GM23338 (cell line): ENCODE measurements around the gene PPM1F. TPM values are rescaled to one million over a fixed set of nuclear protein-coding genes. Genes with fewer than 3 reads are reported as not detected.

ENCODE experiments used
- ATAC-seq: fragments of 200-7000 bp; cut with Tn5 transposase; 3 replicates; pipeline ENCODE4 v1.9.1; 2020
- DNase-seq: peaks from one replicate; pipeline ENCODE4 v3.0.0-alpha.2; 2015; ENCODE audit warnings: low spot score
- H2AFZ ChIP-seq: fragments of 200-600 bp; sonication (generic); 2 replicates; pipeline ENCODE4 v1.8.0; 2016; ENCODE audit warnings: antibody characterized with exemption, mild to moderate bottlenecking, moderate library complexity
- H3F3A ChIP-seq: fragments of 200-600 bp; sonication (generic); replicated peaks from 2 replicates; pipeline ENCODE4 v1.8.0; 2017; ENCODE audit warnings: antibody characterized with exemption, mixed run types, low read depth
- H3K27ac ChIP-seq: fragments of 200-600 bp; sonication (generic); 2 replicates; pipeline ENCODE4 v1.6.1; 2016; ENCODE audit warnings: low read depth
- H3K27me3 ChIP-seq: fragments of 200-600 bp; sonication (generic); 2 replicates; pipeline ENCODE4 v1.8.0; 2016; ENCODE audit warnings: mild to moderate bottlenecking, mixed run types, moderate library complexity; ENCODE audit not compliant: insufficient read depth
- H3K36me3 ChIP-seq: fragments of 200-600 bp; sonication (generic); 2 replicates; pipeline ENCODE4 v1.8.0; 2016; ENCODE audit warnings: mild to moderate bottlenecking; ENCODE audit not compliant: insufficient read depth
- H3K4me1 ChIP-seq: fragments of 200-600 bp; sonication (generic); 2 replicates; pipeline ENCODE4 v1.8.0; 2016; ENCODE audit warnings: mild to moderate bottlenecking, moderate library complexity; ENCODE audit not compliant: insufficient read depth
- H3K4me2 ChIP-seq: fragments of 200-600 bp; sonication (generic); 2 replicates; pipeline ENCODE4 v1.7.1; 2017; ENCODE audit warnings: mixed run types
- H3K4me3 ChIP-seq: fragments of 200-600 bp; sonication (generic); 2 replicates; pipeline ENCODE4 v1.6.1; 2016; ENCODE audit warnings: mixed run types
- H3K79me2 ChIP-seq: fragments of 200-600 bp; sonication (generic); replicated peaks from 2 replicates; pipeline ENCODE4 v1.8.0; 2017; ENCODE audit warnings: mild to moderate bottlenecking; ENCODE audit not compliant: insufficient read depth
- H3K9me2 ChIP-seq: fragments of 200-600 bp; sonication (generic); 2 replicates; pipeline ENCODE4 v1.8.0; 2017; ENCODE audit not compliant: insufficient read depth
- H4K20me1 ChIP-seq: fragments of 200-600 bp; sonication (generic); replicated peaks from 2 replicates; pipeline ENCODE4 v1.8.0; 2017; ENCODE audit warnings: mild to moderate bottlenecking; ENCODE audit not compliant: insufficient read depth
- H3K27ac Mint-ChIP-seq: 2 replicates; pipeline ENCODE4 v1.8.0; 2020; ENCODE audit warnings: inconsistent platforms, mild to moderate bottlenecking, moderate library complexity, mixed read lengths
- H3K27me3 Mint-ChIP-seq: 3 replicates; pipeline ENCODE4 v1.8.0; 2022; ENCODE audit warnings: low read depth, mild to moderate bottlenecking, moderate library complexity, mixed read lengths, inconsistent platforms; ENCODE audit not compliant: insufficient read depth, poor library complexity
- H3K36me3 Mint-ChIP-seq: 3 replicates; pipeline ENCODE4 v1.8.0; 2021; ENCODE audit warnings: low read depth, mild to moderate bottlenecking, inconsistent platforms, moderate library complexity, mixed read lengths
- H3K4me1 Mint-ChIP-seq: 3 replicates; pipeline ENCODE4 v1.8.0; 2020; ENCODE audit warnings: mild to moderate bottlenecking, inconsistent platforms, mixed read lengths
- H3K4me3 Mint-ChIP-seq: 3 replicates; pipeline ENCODE4 v1.8.0; 2021; ENCODE audit warnings: moderate library complexity, mild to moderate bottlenecking, inconsistent platforms, mixed read lengths
- H3K9me3 Mint-ChIP-seq: 3 replicates; pipeline ENCODE4 v1.8.0; 2020; ENCODE audit warnings: moderate library complexity, mild to moderate bottlenecking, inconsistent platforms, mixed read lengths
- CREB1 ChIP-seq: fragments of 250-450 bp; sonication (Bioruptor Pico); IDR thresholded peaks from 2 replicates; pipeline ENCODE4 v1.5.0; 2020; ENCODE audit warnings: low read depth, mild to moderate bottlenecking, moderate library complexity
- CTCF ChIP-seq, 2 experiments: fragments of 200-600 bp in 1 of 2; sonication (generic) in 1 of 2; conservative IDR thresholded peaks; 2 replicates each; pipeline versions ENCODE4 v1.5.1 to v1.6.1; 2016 to 2017; ENCODE audit warnings: antibody characterized with exemption in 2 of 2, low read depth in 2 of 2, mild to moderate bottlenecking in 2 of 2, moderate library complexity in 1 of 2
- EZH2phosphoT487 ChIP-seq: fragments of 200-600 bp; sonication (generic); IDR thresholded peaks from one replicate; pipeline ENCODE4 v1.8.1; 2018; ENCODE audit warnings: antibody characterized with exemption; ENCODE audit not compliant: unreplicated experiment
- NANOG ChIP-seq: IDR thresholded peaks from 2 replicates; pipeline ENCODE4 v1.6.1; 2016; ENCODE audit warnings: antibody characterized with exemption, borderline replicate concordance
- POLR2AphosphoS5 ChIP-seq: IDR thresholded peaks from 2 replicates; pipeline ENCODE4 v1.6.1; 2016; ENCODE audit warnings: antibody characterized with exemption, low read depth
- ZNF462 ChIP-seq: fragments of 250-450 bp; sonication (Bioruptor Pico); IDR thresholded peaks from 2 replicates; pipeline ENCODE4 v1.5.0; 2020; ENCODE audit warnings: mild to moderate bottlenecking, moderate library complexity
- polyA plus RNA-seq: library from polyadenylated mRNA; unstranded; fragments of >200 nt; fragmentation: Nextera tagmentation; extraction: Ambion mirVana; gene quantifications from 2 replicates; pipeline ENCODE4 v1.2.1, GENCODE V29; 2016
- total RNA-seq: library from RNA; depleted of rRNA; stranded (reverse); fragments of >200 nt; shearing (Covaris generic); gene quantifications from 2 replicates; pipeline ENCODE4 v1.2.3, GENCODE V29; 2014

PPM1F gene
- total and polyA plus RNA-seq, 2 experiments from 2014 or later, result 7.1 to 29.3 TPM

GRCh38 chr22:21936151-21936775 lies 16.4 kb downstream of the PPM1F start:
- Mint-ChIP-seq H3K27me3 (peaks cover 15% of the 10 kb centered on the region), H3K27ac (no peak overlapping the region), H3K4me3 (no peak overlapping the region; the same call in 2 of the 3 replicates), H3K36me3 (peaks cover 11% of the 10 kb centered on the region), H3K4me1 (peaks cover 31% of the 10 kb centered on the region), H3K9me3 (no peaks in the 10 kb centered on the region)
- TF ChIP-seq NANOG (no peak), CREB1 (no peak), EZH2phosphoT487 (no peak), ZNF462 (CRISPR knock-in tag) (no peak), CTCF (conservative IDR thresholded peaks at IDR 0.05; ENCODE audit: low read depth in 2 of 2) (no peak), POLR2AphosphoS5 (no peak)
- DNase-seq, result no peak
- Histone ChIP-seq H3F3A (no peaks in the 10 kb centered on the region), H3K4me1 (no peaks in the 10 kb centered on the region; the same call in 1 of the 2 replicates), H3K79me2 (no peaks in the 10 kb centered on the region), H2AFZ (no peak overlapping the region), H3K36me3 (no peaks in the 10 kb centered on the region), H3K4me2 (no peak overlapping the region), H3K27ac (no peak overlapping the region), H3K9me2 (no peaks in the 10 kb centered on the region), H4K20me1 (peaks cover 3% of the 10 kb centered on the region; the same call in 1 of the 2 replicates), H3K4me3 (no peak overlapping the region), H3K27me3 (no peaks in the 10 kb centered on the region)
- no peak for ATAC-seq
